Activated CD4-positive, alpha-beta memory T cell treated with anti-CD3 and anti-CD28 coated beads for 36 hours (primary cell): ENCODE measurements around the gene SYT1. TPM values are rescaled to one million over a fixed set of nuclear protein-coding genes. Genes with fewer than 3 reads are reported as not detected.

ENCODE experiments used
- CTCF ChIA-PET: fragments of 350-600 bp; sonication (Branson Sonifier 250); formaldehyde crosslinking; loops from one replicate; lab custom pipeline; 2021; ENCODE audit warnings: antibody characterized with exemption, inconsistent platforms; lab: Charles Lee
- POLR2A ChIA-PET: fragments of 350-600 bp; sonication (Branson Sonifier 250); formaldehyde crosslinking; loops from one replicate; lab custom pipeline; 2021; ENCODE audit warnings: antibody characterized with exemption; lab: Charles Lee
- DNase-seq: peaks from one replicate; pipeline ENCODE4 v3.0.0-alpha.2; 2020
- H3K27ac Mint-ChIP-seq: one replicate; pipeline ENCODE4 v1.8.0; 2021; ENCODE audit warnings: mixed read lengths
- H3K27me3 Mint-ChIP-seq: one replicate; pipeline ENCODE4 v1.8.0; 2021; ENCODE audit warnings: mixed read lengths
- H3K36me3 Mint-ChIP-seq: one replicate; pipeline ENCODE4 v1.8.0; 2021; ENCODE audit warnings: mixed read lengths
- H3K4me1 Mint-ChIP-seq: one replicate; pipeline ENCODE4 v1.8.0; 2021; ENCODE audit warnings: low read depth, mixed read lengths
- H3K4me3 Mint-ChIP-seq: one replicate; pipeline ENCODE4 v1.8.0; 2021; ENCODE audit warnings: mild to moderate bottlenecking, mixed read lengths
- H3K9me3 Mint-ChIP-seq: one replicate; pipeline ENCODE4 v1.8.0; 2021; ENCODE audit warnings: mixed read lengths
- intact Hi-C: fragments of 100-400 bp; cut with micrococcal nuclease; formaldehyde crosslinking; loops from one replicate; pipeline ENCODE4 v1.15.1; 2023
- total RNA-seq, 2 experiments: library from RNA; stranded (reverse); gene quantifications; one replicate each; pipeline ENCODE4 v1.2.3, GENCODE V29; 2021

The SYT1 gene
- total RNA-seq, 2 experiments from 2014 or later: not detected

DNA sequence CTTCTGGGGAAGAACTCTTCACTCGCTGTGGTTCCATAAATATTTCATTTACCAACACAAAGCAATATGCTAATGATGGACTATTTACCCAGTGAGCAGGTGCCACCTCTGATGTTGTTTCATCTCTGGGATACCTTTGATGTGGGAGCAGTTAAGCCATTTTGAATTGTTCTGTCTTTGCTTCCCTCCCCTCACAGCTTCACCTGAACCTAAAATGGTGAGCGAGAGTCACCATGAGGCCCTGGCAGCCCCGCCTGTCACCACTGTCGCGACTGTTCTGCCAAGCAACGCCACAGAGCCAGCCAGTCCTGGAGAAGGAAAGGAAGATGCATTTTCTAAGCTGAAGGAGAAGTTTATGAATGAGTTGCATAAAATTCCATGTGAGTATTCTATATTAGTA, 352.7 kb downstream of the SYT1 start:
- POLR2A ChIA-PET: no interaction called here
- no peak for DNase-seq
- intact Hi-C loops: no loop called here
- H3K36me3 Mint-ChIP-seq: no peaks in the 10 kb centered on the region
- H3K4me1 Mint-ChIP-seq: no peaks in the 10 kb centered on the region
- H3K27me3 Mint-ChIP-seq: no peaks in the 10 kb centered on the region
- H3K4me3 Mint-ChIP-seq: no peak overlapping the region
- peaks cover 24% of the 10 kb centered on the region for H3K9me3 Mint-ChIP-seq
- CTCF ChIA-PET: interaction anchor here (0.7 kb wide), 1 partner anchor 109 kb away, joined by 3 read pairs; no protein-coding TSS in a partner anchor
- no peak overlapping the region for H3K27ac Mint-ChIP-seq

DNA sequence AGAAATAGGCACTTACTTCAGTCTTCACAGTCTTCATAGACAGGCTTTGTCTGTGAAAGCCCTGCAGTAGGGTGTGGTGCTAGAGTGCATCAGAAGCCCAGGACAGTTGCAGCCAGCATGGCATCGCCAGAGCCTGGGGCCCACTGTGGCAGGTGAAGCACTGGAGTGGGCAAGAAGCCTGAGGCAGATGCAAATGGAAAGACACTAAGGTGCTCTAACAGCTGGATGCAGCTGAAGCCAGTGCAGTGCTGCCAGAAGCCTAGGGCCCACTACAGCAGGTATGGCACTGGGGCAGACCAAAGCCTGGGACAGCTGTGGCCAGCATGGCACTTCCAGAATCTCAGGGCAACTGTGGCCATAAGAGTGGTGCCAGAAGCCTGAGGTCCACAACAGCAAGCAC, 358.6 kb downstream of the SYT1 start:
- no peak for DNase-seq
- ChIA-PET POLR2A (no interaction called here), CTCF (no interaction called here)
- Mint-ChIP-seq H3K27ac (no peak overlapping the region), H3K36me3 (no peaks in the 10 kb centered on the region), H3K9me3 (peaks cover 27% of the 10 kb centered on the region), H3K4me3 (no peak overlapping the region), H3K4me1 (no peaks in the 10 kb centered on the region), H3K27me3 (no peaks in the 10 kb centered on the region)
- intact Hi-C loops: no loop called here

DNA sequence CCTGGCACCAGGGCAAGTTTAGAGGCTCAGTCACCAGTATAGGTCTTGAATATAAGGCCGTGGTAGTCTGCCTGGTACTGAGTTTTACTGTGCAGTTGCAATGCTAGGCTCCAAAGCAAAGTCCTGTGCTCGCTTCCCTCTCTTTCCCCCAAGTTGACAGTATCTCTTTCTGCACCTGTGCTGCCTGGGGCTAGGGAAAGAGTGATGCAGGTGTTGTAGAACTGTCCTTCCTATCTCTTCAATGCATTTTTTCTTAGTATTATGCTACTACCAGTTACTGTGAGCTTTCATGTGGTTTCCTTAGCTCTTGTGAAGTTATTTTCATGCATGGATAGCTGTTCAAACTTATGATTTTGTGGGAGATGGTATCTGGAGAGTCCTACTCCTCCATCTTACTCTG, 359.2 kb downstream of the SYT1 start:
- Mint-ChIP-seq H3K9me3 (peaks cover 32% of the 10 kb centered on the region), H3K36me3 (no peaks in the 10 kb centered on the region), H3K27ac (no peak overlapping the region), H3K27me3 (no peaks in the 10 kb centered on the region), H3K4me1 (no peaks in the 10 kb centered on the region), H3K4me3 (no peak overlapping the region)
- POLR2A ChIA-PET: no interaction called here
- no peak for DNase-seq
- intact Hi-C loops: no loop called here
- CTCF ChIA-PET: no interaction called here

DNA sequence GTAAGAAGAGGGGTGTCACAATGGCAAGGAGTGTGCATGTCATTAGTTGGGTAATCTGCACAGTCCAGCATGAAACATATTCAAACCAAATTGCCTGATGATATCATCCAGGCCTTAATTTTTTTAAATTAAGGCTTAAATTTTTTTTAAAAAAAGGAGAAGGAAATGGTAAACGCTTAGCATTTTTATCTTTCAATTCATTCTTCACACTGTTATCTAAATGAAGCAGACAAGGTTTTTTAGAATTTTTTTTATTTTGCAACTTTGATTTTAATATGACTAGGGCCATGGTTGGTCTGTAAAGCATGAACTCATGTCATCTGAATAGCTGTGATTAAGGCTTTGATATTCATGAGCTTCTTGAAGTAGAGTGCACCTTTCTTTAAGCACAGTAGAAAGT, 362.5 kb downstream of the SYT1 start:
- ChIA-PET POLR2A (no interaction called here), CTCF (no interaction called here)
- Mint-ChIP-seq H3K4me1 (no peaks in the 10 kb centered on the region), H3K9me3 (peaks cover 18% of the 10 kb centered on the region), H3K27me3 (no peaks in the 10 kb centered on the region), H3K27ac (no peak overlapping the region), H3K4me3 (no peak overlapping the region), H3K36me3 (no peaks in the 10 kb centered on the region)
- intact Hi-C loops: no loop called here
- DNase-seq: no peak

DNA sequence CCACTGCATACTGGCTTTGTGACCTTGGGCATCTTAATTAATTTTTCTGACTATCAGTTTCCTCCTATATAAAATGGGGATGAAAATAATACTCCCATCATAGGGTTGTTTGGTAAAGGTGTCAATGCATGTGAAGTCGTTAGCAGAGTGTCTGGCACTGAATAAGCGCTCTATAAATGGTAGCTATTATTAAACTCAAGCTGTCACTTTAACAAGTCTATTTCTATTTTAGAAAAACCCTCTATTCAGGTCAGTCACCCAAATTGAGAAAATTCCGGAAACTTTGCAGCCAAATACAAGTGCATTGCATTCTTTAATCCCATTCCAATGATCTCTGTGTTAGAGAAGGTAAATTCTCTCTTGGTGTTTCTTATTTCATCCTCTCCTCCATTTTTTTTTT, 363.1 kb downstream of the SYT1 start:
- Mint-ChIP-seq H3K36me3 (no peaks in the 10 kb centered on the region), H3K9me3 (peaks cover 15% of the 10 kb centered on the region), H3K27ac (no peak overlapping the region), H3K4me3 (no peak overlapping the region), H3K27me3 (no peaks in the 10 kb centered on the region), H3K4me1 (no peaks in the 10 kb centered on the region)
- intact Hi-C loops: no loop called here
- no peak for DNase-seq
- CTCF ChIA-PET: no interaction called here
- POLR2A ChIA-PET: no interaction called here

DNA sequence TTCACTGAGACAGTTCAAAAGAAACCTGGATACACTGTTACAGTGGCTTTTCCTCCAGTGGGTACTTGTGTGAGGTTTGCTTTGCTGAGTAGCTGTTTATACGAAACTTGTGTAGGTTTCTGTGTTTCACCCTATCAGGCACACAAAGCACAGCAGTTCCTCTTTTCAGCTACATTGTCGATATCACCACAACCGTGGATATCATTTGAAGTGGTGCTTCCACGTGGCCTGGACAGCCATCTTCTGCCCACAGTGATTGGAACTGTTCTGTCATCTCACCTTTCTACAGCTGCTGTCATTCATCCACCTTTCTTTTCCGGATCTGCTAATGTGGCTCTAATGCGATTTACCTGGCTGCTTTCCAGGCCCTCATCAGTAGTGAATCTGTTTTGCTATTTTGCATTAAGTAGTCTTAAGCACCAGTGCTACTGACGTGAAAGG, 368.8 kb downstream of the SYT1 start:
- POLR2A ChIA-PET: no interaction called here
- CTCF ChIA-PET: no interaction called here
- H3K9me3 Mint-ChIP-seq: peaks cover 6% of the 10 kb centered on the region

DNA sequence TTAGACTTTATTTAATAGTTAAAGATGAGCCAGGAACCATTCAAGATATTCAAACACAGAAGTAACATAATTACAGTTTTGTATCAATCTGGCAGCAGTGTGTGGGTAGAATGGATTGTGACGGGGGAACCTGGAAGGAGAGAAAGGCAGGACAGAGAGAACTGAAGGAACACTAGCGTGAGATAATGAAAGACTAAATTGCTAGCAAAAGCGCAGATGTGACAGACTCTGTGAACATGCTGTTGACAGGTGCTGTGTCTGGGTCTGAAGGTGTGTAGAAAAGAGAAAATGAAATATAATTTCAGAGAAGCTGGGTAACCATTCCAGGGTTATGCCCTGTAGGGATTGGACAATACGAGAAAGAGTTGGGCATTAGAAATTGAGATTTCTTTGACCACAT, 372.3 kb downstream of the SYT1 start:
- Mint-ChIP-seq H3K36me3 (no peaks in the 10 kb centered on the region), H3K4me1 (no peaks in the 10 kb centered on the region), H3K4me3 (no peak overlapping the region), H3K9me3 (no peaks in the 10 kb centered on the region), H3K27ac (no peak overlapping the region), H3K27me3 (no peaks in the 10 kb centered on the region)
- ChIA-PET POLR2A (no interaction called here), CTCF (no interaction called here)
- no peak for DNase-seq
- intact Hi-C loops: no loop called here

More for the DNA sequence above, 368.8 kb downstream of the SYT1 start:
- no peak overlapping the region for H3K27ac Mint-ChIP-seq
- no peaks in the 10 kb centered on the region for H3K27me3 Mint-ChIP-seq
- intact Hi-C loops: no loop called here
- no peaks in the 10 kb centered on the region for H3K4me1 Mint-ChIP-seq
- DNase-seq: no peak
- no peaks in the 10 kb centered on the region for H3K36me3 Mint-ChIP-seq
- H3K4me3 Mint-ChIP-seq: no peak overlapping the region

DNA sequence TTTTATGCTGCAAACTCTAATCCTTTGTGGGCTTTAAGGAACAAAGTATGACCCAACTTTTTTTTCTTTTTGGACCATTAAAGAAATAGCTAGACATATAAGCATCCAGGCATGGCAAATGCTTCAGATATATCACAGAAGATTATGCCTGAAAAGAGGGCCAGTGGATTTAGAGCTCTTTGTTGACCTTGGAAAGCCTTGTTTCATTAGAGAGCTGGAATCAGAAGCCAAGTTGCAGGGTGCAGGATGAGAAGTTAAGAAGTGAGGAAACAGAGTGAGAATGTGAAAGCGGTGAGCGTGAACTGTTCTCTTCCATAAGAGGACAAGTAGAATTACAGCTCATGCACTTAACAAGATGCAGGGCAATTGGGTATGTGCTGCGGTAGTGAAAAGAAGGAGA, 373.7 kb downstream of the SYT1 start:
- Mint-ChIP-seq H3K4me3 (no peak overlapping the region), H3K36me3 (no peaks in the 10 kb centered on the region), H3K4me1 (no peaks in the 10 kb centered on the region), H3K9me3 (peaks cover 9% of the 10 kb centered on the region), H3K27me3 (no peaks in the 10 kb centered on the region), H3K27ac (no peak overlapping the region)
- ChIA-PET CTCF (no interaction called here), POLR2A (no interaction called here)
- intact Hi-C loops: no loop called here
- DNase-seq: no peak

DNA sequence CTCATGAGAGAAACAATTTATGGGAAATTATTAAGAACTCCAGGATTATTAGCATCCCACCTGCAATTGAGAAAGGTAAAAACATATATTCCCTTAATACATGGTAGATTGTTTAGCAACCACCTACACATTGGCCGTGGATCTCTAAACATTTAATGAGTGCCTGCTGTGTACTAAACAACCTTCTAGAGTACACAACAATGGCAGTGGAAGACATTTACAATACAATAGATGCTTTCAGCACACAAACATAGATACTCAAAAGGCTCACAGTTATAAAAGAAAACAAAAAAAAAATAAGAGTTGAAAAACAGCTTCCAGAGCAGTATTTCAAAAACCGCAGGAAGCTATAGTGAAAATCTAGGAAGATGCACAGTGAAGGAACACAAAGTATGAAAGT, 382.9 kb downstream of the SYT1 start:
- H3K4me3 Mint-ChIP-seq: no peak overlapping the region
- CTCF ChIA-PET: no interaction called here
- no peaks in the 10 kb centered on the region for H3K4me1 Mint-ChIP-seq
- H3K27ac Mint-ChIP-seq: no peak overlapping the region
- intact Hi-C loops: no loop called here
- no peak for DNase-seq
- H3K9me3 Mint-ChIP-seq: peaks cover 19% of the 10 kb centered on the region
- POLR2A ChIA-PET: no interaction called here
- H3K27me3 Mint-ChIP-seq: no peaks in the 10 kb centered on the region
- no peaks in the 10 kb centered on the region for H3K36me3 Mint-ChIP-seq

DNA sequence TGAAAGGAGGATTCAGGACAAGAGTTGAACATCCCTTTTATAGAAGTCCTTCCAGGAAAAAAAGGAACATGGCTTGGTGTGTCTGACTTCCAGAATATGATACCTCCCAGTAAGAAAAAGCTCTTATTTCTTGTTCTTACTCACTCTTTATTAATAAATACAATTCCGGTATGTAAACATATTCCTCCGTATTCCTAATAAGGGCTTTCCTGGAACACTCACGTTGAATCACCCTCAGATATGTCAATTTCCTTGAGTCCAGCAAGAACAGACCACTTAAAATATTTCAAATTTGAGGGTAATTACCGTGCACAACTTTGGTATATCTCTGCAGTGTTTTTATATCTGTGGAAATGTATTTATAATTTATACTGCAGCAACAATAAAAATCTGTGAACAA, 385.6 kb downstream of the SYT1 start:
- intact Hi-C loops: no loop called here
- ChIA-PET POLR2A (no interaction called here), CTCF (interaction anchor here (0.5 kb wide), 1 partner anchor 14 kb away, joined by 3 read pairs; no protein-coding TSS in a partner anchor)
- no peaks in the 10 kb centered on the region for H3K27me3 Mint-ChIP-seq
- no peaks in the 10 kb centered on the region for H3K4me1 Mint-ChIP-seq
- no peak overlapping the region for H3K4me3 Mint-ChIP-seq
- no peak for DNase-seq
- peaks cover 18% of the 10 kb centered on the region for H3K9me3 Mint-ChIP-seq
- H3K27ac Mint-ChIP-seq: no peak overlapping the region
- H3K36me3 Mint-ChIP-seq: no peaks in the 10 kb centered on the region

DNA sequence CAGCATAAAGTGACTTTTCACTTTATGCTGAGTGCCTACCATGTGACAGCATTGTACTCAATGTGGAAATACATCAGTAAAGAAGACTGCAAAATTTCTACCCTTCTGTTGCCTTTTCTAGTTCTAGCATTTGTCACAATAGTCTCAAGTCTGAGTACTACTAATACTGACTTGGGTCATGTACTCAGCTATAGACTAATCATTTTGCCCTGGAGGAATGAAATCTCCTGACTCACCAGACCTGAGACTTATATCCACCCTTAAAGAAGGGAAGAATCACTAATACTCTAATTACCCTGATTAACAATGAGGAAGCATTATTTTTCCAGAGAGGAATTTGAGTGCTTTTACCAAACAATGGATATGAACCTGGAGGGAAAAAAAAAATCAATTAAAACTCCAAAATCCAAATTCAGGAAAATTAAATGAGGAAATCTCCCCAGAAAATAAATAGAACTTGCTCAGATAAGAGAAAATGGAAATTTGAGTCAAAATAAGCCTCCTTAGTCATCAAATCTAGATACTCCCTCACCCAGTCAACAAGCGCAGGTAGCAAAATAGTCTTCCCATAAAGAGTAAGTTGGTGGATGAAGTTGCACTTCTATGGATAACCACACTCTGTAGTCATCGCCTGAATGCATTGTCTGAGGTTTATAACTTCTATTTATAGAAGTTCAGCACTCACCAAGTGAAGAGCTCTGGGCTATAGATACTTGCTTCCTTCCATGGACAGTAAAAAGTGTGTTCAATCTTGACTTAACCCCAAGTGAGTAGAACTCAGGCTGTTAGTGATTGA, 386.6 kb downstream of the SYT1 start:
- Mint-ChIP-seq H3K9me3 (peaks cover 16% of the 10 kb centered on the region), H3K27ac (no peak overlapping the region), H3K36me3 (no peaks in the 10 kb centered on the region), H3K4me3 (no peak overlapping the region), H3K4me1 (no peaks in the 10 kb centered on the region), H3K27me3 (no peaks in the 10 kb centered on the region)
- CTCF ChIA-PET: interaction anchor here (0.5 kb wide), 1 partner anchor 13 kb away, joined by 3 read pairs; no protein-coding TSS in a partner anchor
- intact Hi-C loops: no loop called here
- DNase-seq: no peak
- POLR2A ChIA-PET: no interaction called here

DNA sequence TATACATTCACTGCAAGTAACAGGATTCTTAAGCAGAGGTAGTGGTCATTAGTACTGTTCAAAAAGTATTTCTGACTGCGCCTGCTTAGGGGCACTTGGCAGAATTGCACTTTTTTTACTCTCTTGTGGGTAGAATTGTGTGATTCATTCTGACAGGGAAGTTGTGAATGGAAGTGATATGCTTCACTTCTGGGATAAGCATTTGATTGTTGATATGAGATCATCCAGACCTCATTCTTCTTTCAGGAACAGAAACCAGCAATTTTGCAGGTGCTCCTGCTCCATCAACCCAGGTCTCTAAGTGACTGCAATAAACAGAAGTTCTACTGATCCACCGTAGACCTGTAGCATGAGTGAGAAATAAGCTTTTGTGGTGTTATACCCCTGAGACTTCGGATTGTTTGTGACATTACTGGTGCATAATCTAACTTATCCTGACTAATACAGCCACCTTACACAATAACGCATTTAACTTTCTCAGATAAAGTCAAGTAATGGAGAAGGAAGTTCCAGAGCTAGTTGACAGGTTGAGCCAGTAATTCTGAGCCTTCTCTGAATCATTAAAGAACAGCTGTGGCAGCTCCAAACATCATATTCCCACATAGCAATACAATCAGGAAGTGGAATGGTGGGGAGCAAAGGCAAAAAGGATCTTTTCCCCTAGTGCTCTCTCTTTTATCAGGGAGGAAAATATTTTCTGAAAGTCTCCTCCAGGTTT, 387.9 kb downstream of the SYT1 start:
- intact Hi-C loops: no loop called here
- Mint-ChIP-seq H3K4me1 (no peaks in the 10 kb centered on the region), H3K27me3 (no peaks in the 10 kb centered on the region), H3K4me3 (no peak overlapping the region), H3K36me3 (no peaks in the 10 kb centered on the region), H3K27ac (no peak overlapping the region), H3K9me3 (peaks cover 16% of the 10 kb centered on the region)
- DNase-seq: no peak
- ChIA-PET CTCF (no interaction called here), POLR2A (no interaction called here)
